NOMO-1 treated with DMSO at 0.1 percent for 48 hours (cell line): ENCODE measurements around the gene BCKDHB.

Experiments
- DNase-seq: peaks from one replicate; lab custom pipeline; 2025; ENCODE audit not compliant: unreplicated experiment; lab: John Stamatoyannopoulos, UW

Gene BCKDHB

GRCh38 chr6:80366051-80366450 lies 259.6 kb downstream of the BCKDHB start:
- no peak for DNase-seq

GRCh38 chr6:80366714-80367113 lies 260.2 kb downstream of the BCKDHB start:
- DNase-seq: no peak

- no peak for DNase-seq
Observed at GRCh38 chr6:80376411-80376810, 269.9 kb downstream of the BCKDHB start.

GRCh38 chr6:80380566-80380965 lies 274.1 kb downstream of the BCKDHB start:
- DNase-seq: no peak

GRCh38 chr6:80382811-80383210 lies 276.3 kb downstream of the BCKDHB start:
- no peak for DNase-seq

GRCh38 chr6:80388507-80388906 lies 282.0 kb downstream of the BCKDHB start:
- no peak for DNase-seq
